Loucy (cell line): ENCODE results near the gene USP43.

Experiments used
- CTCF ChIP-seq: fragments of 200-600 bp; sonication (generic); conservative IDR thresholded peaks from 2 replicates; pipeline ENCODE4 v1.5.1; 2014; ENCODE audit warnings: mild to moderate bottlenecking, antibody characterized with exemption, low read length
- EZH2phosphoT487 ChIP-seq: fragments of 200-600 bp; IDR thresholded peaks from 2 replicates; pipeline ENCODE4 v1.6.1; 2018; ENCODE audit warnings: antibody characterized with exemption, mild to moderate bottlenecking, moderate library complexity, borderline replicate concordance

GRCh38 chr17:9671559-9671958 lies 26.2 kb downstream of the USP43 start:
- TF ChIP-seq CTCF = no peak
- no peak for TF ChIP-seq EZH2phosphoT487
